RWPE1 (cell line): ENCODE measurements around the gene NUP214.
"Not testable (repeated sequence)": the region's sequence is repeated elsewhere in the genome, so short reads cannot be mapped to it uniquely, and the experiment has no call there.

Experiments used
- CTCF ChIA-PET: fragments of 350-600 bp; sonication (Branson Sonifier 250); formaldehyde crosslinking; extraction: SDS; loops from one replicate; lab custom pipeline; 2021; lab: Yijun Ruan, JAX
- POLR2A ChIA-PET: fragments of 400-600 bp; formaldehyde crosslinking; extraction: SDS; loops from one replicate; lab custom pipeline; 2020; ENCODE audit warnings: antibody characterized with exemption; ENCODE audit not compliant: low non-redundant PET; lab: Yijun Ruan, JAX
- DNase-seq: peaks from one replicate; pipeline ENCODE4 v3.0.0; 2012; ENCODE audit warnings: low spot score
- H3K27ac ChIP-seq: fragments of 450-650 bp; 2 replicates; pipeline ENCODE4 v1.5.1; 2017
- CTCF ChIP-seq: fragments of 450-650 bp; conservative IDR thresholded peaks from 2 replicates; pipeline ENCODE4 v1.5.1; 2017; ENCODE audit warnings: low read depth, mild to moderate bottlenecking

The NUP214 gene

GRCh38 chr9:131107760-131108159 is 17.6 kb upstream of the NUP214 start:
- CTCF ChIA-PET = interaction anchor here (0.6 to 1.2 kb wide), 2 partner anchors 8 to 50 kb away, joined by 3 to 5 read pairs; no protein-coding TSS in a partner anchor

GRCh38 chr9:131111186-131111853 is 14.1 kb upstream of the NUP214 start:
- CTCF ChIA-PET = interaction anchor here (0.6 to 2.0 kb wide), 3 partner anchors 14 to 65 kb away, joined by 3 to 5 read pairs (median 3); no protein-coding TSS in a partner anchor
- peak overlapping the region; percentile 67 for H3K27ac ChIP-seq
- POLR2A ChIA-PET = no interaction called here
- no peak for TF ChIP-seq CTCF
- no peak for DNase-seq

More at GRCh38 chr9:131107760-131108159, 17.6 kb upstream of the NUP214 start:
- DNase-seq = no peak
- TF ChIP-seq CTCF = no peak
- POLR2A ChIA-PET = interaction anchor here (1.7 kb wide), 1 partner anchor 9 kb away, joined by 7 read pairs; no protein-coding TSS in a partner anchor
- H3K27ac ChIP-seq = no peak overlapping the region

- CTCF ChIA-PET = interaction anchor here (2.0 kb wide), 1 partner anchor 65 kb away, joined by 5 read pairs; no protein-coding TSS in a partner anchor
- no peak for DNase-seq
- H3K27ac ChIP-seq = peak overlapping the region; percentile 67
- POLR2A ChIA-PET = no interaction called here
- no peak for TF ChIP-seq CTCF
Measured at GRCh38 chr9:131111854-131112311, 13.5 kb upstream of the NUP214 start.

GRCh38 chr9:131112374-131113154 is 12.8 kb upstream of the NUP214 start:
- CTCF ChIA-PET = interaction anchor here (0.6 to 2.0 kb wide), 3 partner anchors 20 to 66 kb away, joined by 3 to 5 read pairs (median 4); no protein-coding TSS in a partner anchor
- POLR2A ChIA-PET = interaction anchor here (0.6 kb wide), 1 partner anchor 9 kb away, joined by 5 read pairs; no protein-coding TSS in a partner anchor
- peak overlapping the region; percentile 67 for H3K27ac ChIP-seq

GRCh38 chr9:131113655-131114054 is 11.7 kb upstream of the NUP214 start:
- no peak for TF ChIP-seq CTCF
- peak overlapping the region; percentile 67 for H3K27ac ChIP-seq
- ChIA-PET CTCF (interaction anchor here (0.6 to 0.8 kb wide), 3 partner anchors 19 to 1635 kb away, joined by 3 to 4 read pairs (median 3); no protein-coding TSS in a partner anchor), POLR2A (no interaction called here)
- DNase-seq = no peak

More at GRCh38 chr9:131112374-131113154, 12.8 kb upstream of the NUP214 start:
- peak; percentile 76 for DNase-seq
- no peak for TF ChIP-seq CTCF

- CTCF ChIA-PET = interaction anchor here (0.6 kb wide), 1 partner anchor 1634 kb away, joined by 3 read pairs; no protein-coding TSS in a partner anchor
- H3K27ac ChIP-seq = peak overlapping the region; percentile 67
- no peak for DNase-seq
- POLR2A ChIA-PET = no interaction called here
- no peak for TF ChIP-seq CTCF
Measured at GRCh38 chr9:131114084-131114535, 11.3 kb upstream of the NUP214 start.

GRCh38 chr9:131115360-131115742 is 10.0 kb upstream of the NUP214 start:
- CTCF ChIA-PET, POLR2A ChIA-PET, DNase-seq, H3K27ac ChIP-seq: not testable (repeated sequence)
